ENCODE data around the gene TXNRD1. TPM values are rescaled to one million over a fixed set of nuclear protein-coding genes. Genes with fewer than 3 reads are reported as not detected.

The TXNRD1 gene
- total and polyA plus RNA-seq, 2 of the 8 experiments (the other 6 are each of a cell fraction or from before 2014, with no cell fraction given): 56.8 to 127 TPM

DNA sequence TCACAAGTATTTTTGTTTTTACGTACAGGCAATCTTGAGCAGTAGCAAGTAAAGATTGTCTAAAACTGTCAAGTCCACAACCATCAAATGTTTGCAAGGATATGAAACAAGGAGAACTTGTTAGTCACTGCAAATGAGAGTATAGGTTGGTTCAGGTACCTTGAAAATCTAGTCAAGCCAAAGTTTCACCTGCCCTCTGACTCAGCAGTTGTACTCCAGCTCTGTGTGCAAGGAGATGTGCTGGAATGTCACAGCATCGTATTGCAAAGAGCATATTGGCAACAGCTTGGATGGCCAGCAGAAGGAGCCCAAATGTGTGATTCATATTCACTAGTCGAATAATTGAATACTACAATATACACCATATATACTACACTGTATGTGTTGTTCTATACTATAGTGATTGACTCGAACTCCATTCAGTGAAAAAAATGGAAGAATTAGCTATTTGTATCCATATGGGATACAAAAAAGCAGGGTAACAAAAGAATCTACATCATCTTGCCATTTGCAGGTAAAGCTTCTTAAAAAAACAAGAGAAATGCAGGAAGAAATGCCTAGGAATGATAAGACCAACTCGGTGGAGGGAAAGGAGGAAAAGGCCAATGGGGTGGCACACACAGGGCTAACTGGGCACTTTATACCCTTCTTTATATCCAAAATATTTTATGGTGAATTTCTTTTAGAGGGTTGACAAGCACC is 131.9 kb downstream of the TXNRD1 start:
- Histone ChIP-seq H3K27ac (ENCODE audit: low read depth, low read length) (no peak overlapping the region), H3K18ac (ENCODE audit: extremely low read depth, low read length) (no peak overlapping the region), H2BK120ac (replicated peaks; ENCODE audit: low read depth, low read length) (no peak overlapping the region), H3K4me2 (ENCODE audit: insufficient read depth in 1 of 2, low read depth in 2 of 2, low read length in 2 of 2) (no peak overlapping the region), H3K79me1 (ENCODE audit: low read depth, low read length) (no peaks in the 10 kb centered on the region; the same call in 1 of the 2 replicates), H2BK15ac (ENCODE audit: low read length) (no peak overlapping the region), H3K56ac (replicated peaks; ENCODE audit: insufficient read length, low read depth, low read length) (no peak overlapping the region), H2AFZ (ENCODE audit: low read length) (no peak overlapping the region), H4K20me1 (replicated peaks in 1 of 2; ENCODE audit: control insufficient read depth in 1 of 2, insufficient read depth in 2 of 2, low read length in 2 of 2) (peaks cover 0 to 7% of the 10 kb centered on the region in 2 experiments), H3K23ac (ENCODE audit: insufficient read length) (no peak overlapping the region), H4K5ac (ENCODE audit: insufficient read length, low read depth, low read length) (no peak overlapping the region), H3K36me3 (ENCODE audit: control insufficient read depth in 2 of 4, insufficient read depth in 4 of 4, low read length in 3 of 4) (peaks cover 10 to 39% (median 12%) of the 10 kb centered on the region in 4 experiments), H3K14ac (ENCODE audit: insufficient read length) (no peak overlapping the region), H3K9me3 (ENCODE audit: insufficient read depth in 2 of 2, low read depth in 1 of 2, low read length in 1 of 2) (no peaks in the 10 kb centered on the region), H4K8ac (ENCODE audit: extremely low read depth, insufficient read depth, low read length) (no peak overlapping the region), H2BK5ac (ENCODE audit: low read depth, low read length) (no peak overlapping the region), H3K27me3 (replicated peaks in 1 of 4; ENCODE audit: control insufficient read depth in 3 of 4, extremely low read depth in 1 of 4, insufficient read depth in 3 of 4, low read length in 3 of 4) (no peaks in the 10 kb centered on the region), H3K23me2 (ENCODE audit: low read depth, low read length) (no peaks in the 10 kb centered on the region), H2AK5ac (ENCODE audit: low read depth, low read length) (no peak overlapping the region), H2BK12ac (ENCODE audit: low read depth, low read length) (no peak overlapping the region), H3K4me1 (replicated peaks in 1 of 4; ENCODE audit: control insufficient read depth in 3 of 4, insufficient read depth in 4 of 4, low read length in 3 of 4) (peaks cover 0 to 8% (median 6%) of the 10 kb centered on the region in 4 experiments; a peak in 5 of 7 replicates), H3K79me2 (ENCODE audit: control insufficient read depth in 1 of 2, insufficient read depth in 2 of 2, low read length in 2 of 2) (0 out of 4 replicates have a peak, but pooled peaks cover 0 to 3% of the 10 kb centered on the region in 2 experiments), H3K4me3 (ENCODE audit: extremely low read depth in 1 of 4, insufficient read depth in 2 of 4, low read depth in 3 of 4, low read length in 4 of 4) (no peak overlapping the region), H4K91ac (replicated peaks; ENCODE audit: insufficient read length, low read length) (no peak overlapping the region), H3K9ac (replicated peaks in 1 of 4; ENCODE audit: extremely low read depth in 1 of 4, low read depth in 3 of 4, low read length in 3 of 4) (no peak overlapping the region), H3K4ac (replicated peaks; ENCODE audit: insufficient read length, low read depth, low read length) (no peak overlapping the region), H2BK20ac (ENCODE audit: low read length) (no peak overlapping the region)
- ChIA-PET CTCF (ENCODE audit: partially characterized antibody) (interaction anchor here (0.6 to 0.9 kb wide), 2 partner anchors 11 to 15 kb away, joined by 3 to 5 read pairs; no protein-coding TSS in a partner anchor), POLR2A (ENCODE audit: partially characterized antibody) (interaction anchor here (0.8 kb wide), 1 partner anchor 9 kb away, joined by 3 read pairs; no protein-coding TSS in a partner anchor)
- FAIRE-seq (no peak), DNase-seq (ENCODE audit: low read depth in 1 of 2, low spot score in 2 of 2) (no peak)
- WGBS, 2 experiments (ENCODE audit: extremely low coverage in 1 of 2, insufficient coverage in 1 of 2, insufficient read length in 1 of 2, insufficient replicate concordance in 2 of 2, low coverage in 1 of 2, low lambda C conversion rate in 2 of 2, missing lambda C conversion rate in 1 of 2): 84% methylated on average over 5 of the region's 5 CpGs; no CpG with 5 or more reads in 1 of the 2 experiments
- TF ChIP-seq RBBP5 (IDR thresholded peaks at IDR 0.05; ENCODE audit: borderline replicate concordance, low read depth, low read length): no peak
- no peak for TF ChIP-seq KDM5A (IDR thresholded peaks at IDR 0.05; ENCODE audit: low read length)
- no peak for TF ChIP-seq POLR2AphosphoS5 (IDR thresholded peaks at IDR 0.05; ENCODE audit: low read depth, low read length)
- TF ChIP-seq ZNF274 (IDR thresholded peaks at IDR 0.05; ENCODE audit: borderline replicate concordance, extremely low read depth, low read length): no peak
- no peak for TF ChIP-seq JUND (IDR thresholded peaks at IDR 0.05; ENCODE audit: low read length)

Measured in H1 (cell line).